Occipital lobe (tissue), 2 donors: ENCODE measurements around the gene GH2. TPM values are rescaled to one million over a fixed set of nuclear protein-coding genes. Genes with fewer than 3 reads are reported as not detected.
A peak's percentile ranks its signal among the peaks of the same experiment; 100 is the strongest.

Experiments used
- DNase-seq: peaks from one replicate; lab custom pipeline; 2025; lab: John Stamatoyannopoulos, UW
- total RNA-seq: library from RNA; depleted of rRNA; stranded (reverse); fragments of >200 nt; gene quantifications from one replicate; pipeline ENCODE4 v1.2.3, GENCODE V29; 2014

GH2 gene
- total RNA-seq, 1 donor from 2014 or later: not detected

- DNase-seq: peak; percentile 58
Observed at GRCh38 chr17:63841350-63842172, 40.2 kb downstream of the GH2 start.

GRCh38 chr17:63840591-63841349 lies 41.0 kb downstream of the GH2 start:
- DNase-seq: no peak

GRCh38 chr17:63838631-63839171 lies 43.0 kb downstream of the GH2 start:
- peak; percentile 80 for DNase-seq

- no peak for DNase-seq
Observed at GRCh38 chr17:63837962-63838600, 43.7 kb downstream of the GH2 start.

GRCh38 chr17:63837480-63837879 lies 44.3 kb downstream of the GH2 start:
- no peak for DNase-seq

GRCh38 chr17:63836811-63837210 lies 44.9 kb downstream of the GH2 start:
- DNase-seq: no peak

- DNase-seq: no peak
Observed at GRCh38 chr17:63835167-63835720, 46.5 kb downstream of the GH2 start.

GRCh38 chr17:63834431-63835166 lies 47.1 kb downstream of the GH2 start:
- no peak for DNase-seq

GRCh38 chr17:63833741-63834373 lies 47.9 kb downstream of the GH2 start:
- DNase-seq: no peak

- no peak for DNase-seq
Observed at GRCh38 chr17:63833026-63833740, 48.6 kb downstream of the GH2 start.

- no peak for DNase-seq
Observed at GRCh38 chr17:63832455-63832854, 49.3 kb downstream of the GH2 start.

- DNase-seq: no peak
Observed at GRCh38 chr17:63832014-63832413, 49.7 kb downstream of the GH2 start.

GRCh38 chr17:63831505-63831904 lies 50.2 kb downstream of the GH2 start:
- no peak for DNase-seq

GRCh38 chr17:63830904-63831491 lies 50.7 kb downstream of the GH2 start:
- DNase-seq: no peak

GRCh38 chr17:63830278-63830677 lies 51.5 kb downstream of the GH2 start:
- DNase-seq: no peak
